ENCODE results near the gene PADI2. TPM values are rescaled to one million over a fixed set of nuclear protein-coding genes. Genes with fewer than 3 reads are reported as not detected.

Gene PADI2
- total and polyA plus RNA-seq, 9 of the 15 experiments (the other 6 are each of a cell fraction or from before 2014, with no cell fraction given): 0.01 to 0.11 (median 0.01) TPM; not detected in 5

- H3K27me3 ChIP-seq (ENCODE audit: control insufficient read depth in 2 of 2, insufficient read depth in 2 of 2, low read length in 2 of 2): peaks cover 22 to 35% of the 10 kb centered on the region in 2 experiments
- H3K4me1 ChIP-seq (replicated peaks in 1 of 2; ENCODE audit: control insufficient read depth in 2 of 2, insufficient read depth in 2 of 2, low read length in 2 of 2): no peaks in the 10 kb centered on the region; a peak in 1 of 5 replicates
- H3K4me2 ChIP-seq (ENCODE audit: insufficient read depth, low read length): no peak overlapping the region
- intact Hi-C loops (cut with micrococcal nuclease) (no loop called here), in situ Hi-C loops (cut with MboI) (no loop called here)
- H3K36me3 ChIP-seq (ENCODE audit: control insufficient read depth, insufficient read depth, low read length): no peaks in the 10 kb centered on the region
- DNase-seq (ENCODE audit: extremely low read depth in 1 of 4, low spot score in 3 of 4): no peak
- no peaks in the 10 kb centered on the region for H3K9me1 ChIP-seq (ENCODE audit: control insufficient read depth, insufficient read depth, low read length)
- H3K79me2 ChIP-seq (ENCODE audit: control insufficient read depth, insufficient read depth, low read length): no peaks in the 10 kb centered on the region
- no peak overlapping the region for H3K9ac ChIP-seq (ENCODE audit: insufficient read depth in 1 of 2, low read depth in 2 of 2, low read length in 2 of 2)
- H3K9me3 ChIP-seq (replicated peaks; ENCODE audit: control insufficient read depth, insufficient read depth, low read depth, low read length): no peaks in the 10 kb centered on the region; the same call in 1 of the 2 replicates
- CTCF ChIA-PET (ENCODE audit: low intra/inter-chr PET ratio): interaction anchor here (3.0 kb wide), 1 partner anchor 213 kb away, joined by 8 read pairs; no protein-coding TSS in a partner anchor
- no peak overlapping the region for H2AFZ ChIP-seq (ENCODE audit: low read depth, low read length)
- WGBS (ENCODE audit: insufficient coverage, low coverage, missing lambda C conversion rate): 0% methylated on average over 2 of the region's 2 CpGs
- no TSS peak for BruUV-seq (replicated peaks)
- FAIRE-seq: no peak
- TF ChIP-seq PKNOX1 (IDR thresholded peaks at IDR 0.05) (peak; percentile 42; the same call in 1 of the 2 replicates), BRCA1 (IDR thresholded peaks at IDR 0.05) (no peak), BRCA1 (CRISPR knock-in tag; IDR thresholded peaks at IDR 0.05) (no peak)
- POLR2A ChIA-PET: interaction anchor here (0.7 to 0.8 kb wide), 2 partner anchors 14 to 68 kb away, joined by 3 read pairs; no protein-coding TSS in a partner anchor
- no peak for ATAC-seq
- no peaks in the 10 kb centered on the region for H4K20me1 ChIP-seq (replicated peaks; ENCODE audit: control insufficient read depth, insufficient read depth, low read length)
- H3K4me3 ChIP-seq: no peak overlapping the region
- H3K27ac ChIP-seq (ENCODE audit: extremely low read depth, low read depth, low read length): no peak overlapping the region
Measured at GRCh38 chr1:17061892-17062291, 57.4 kb downstream of the PADI2 start.

GRCh38 chr1:17061486-17061885, 57.8 kb downstream of the PADI2 start:
- FAIRE-seq: no peak
- CTCF ChIA-PET (ENCODE audit: low intra/inter-chr PET ratio): interaction anchor here (0.6 to 3.0 kb wide), 2 partner anchors 132 to 213 kb away, joined by 3 to 8 read pairs; no protein-coding TSS in a partner anchor
- Histone ChIP-seq H3K4me2 (ENCODE audit: insufficient read depth, low read length) (no peak overlapping the region), H3K9me3 (replicated peaks; ENCODE audit: control insufficient read depth, insufficient read depth, low read depth, low read length) (no peaks in the 10 kb centered on the region; the same call in 1 of the 2 replicates), H3K36me3 (ENCODE audit: control insufficient read depth, insufficient read depth, low read length) (no peaks in the 10 kb centered on the region), H3K27ac (ENCODE audit: extremely low read depth, low read depth, low read length) (no peak overlapping the region), H4K20me1 (replicated peaks; ENCODE audit: control insufficient read depth, insufficient read depth, low read length) (no peaks in the 10 kb centered on the region), H3K79me2 (ENCODE audit: control insufficient read depth, insufficient read depth, low read length) (no peaks in the 10 kb centered on the region), H3K27me3 (ENCODE audit: control insufficient read depth in 2 of 2, insufficient read depth in 2 of 2, low read length in 2 of 2) (peaks cover 18 to 31% of the 10 kb centered on the region in 2 experiments), H2AFZ (ENCODE audit: low read depth, low read length) (no peak overlapping the region), H3K4me1 (replicated peaks in 1 of 2; ENCODE audit: control insufficient read depth in 2 of 2, insufficient read depth in 2 of 2, low read length in 2 of 2) (peaks cover 0 to 2% of the 10 kb centered on the region in 2 experiments; a peak in 2 of 5 replicates), H3K9me1 (ENCODE audit: control insufficient read depth, insufficient read depth, low read length) (no peaks in the 10 kb centered on the region), H3K4me3 (no peak overlapping the region), H3K9ac (ENCODE audit: insufficient read depth in 1 of 2, low read depth in 2 of 2, low read length in 2 of 2) (no peak overlapping the region)
- TF ChIP-seq MAFK (IDR thresholded peaks at IDR 0.05; ENCODE audit: low read length) (no peak), SMAD3 (CRISPR knock-in tag; conservative IDR thresholded peaks at IDR 0.05) (no peak), STAT5B (CRISPR knock-in tag; IDR thresholded peaks at IDR 0.05) (no peak), TFE3 (CRISPR knock-in tag; IDR thresholded peaks at IDR 0.05) (peak; percentile 77), RAD51 (IDR thresholded peaks at IDR 0.05; ENCODE audit: borderline replicate concordance, low read depth) (peak; percentile 53)
- intact Hi-C loops (cut with micrococcal nuclease) (no loop called here), in situ Hi-C loops (cut with MboI) (no loop called here)
- POLR2A ChIA-PET: interaction anchor here (0.7 to 0.8 kb wide), 2 partner anchors 14 to 68 kb away, joined by 3 read pairs; no protein-coding TSS in a partner anchor
- ATAC-seq: no peak
- BruUV-seq (replicated peaks): no TSS peak
- DNase-seq (ENCODE audit: extremely low read depth in 1 of 4, low spot score in 3 of 4): no peak
- 29% methylated on average over 3 of the region's 3 CpGs for WGBS (ENCODE audit: insufficient coverage, low coverage, missing lambda C conversion rate)
